ENCODE results near the gene IRF1. TPM values are rescaled to one million over a fixed set of nuclear protein-coding genes. Genes with fewer than 3 reads are reported as not detected.
A peak's percentile ranks its signal among the peaks of the same experiment; 100 is the strongest.

IRF1 gene, protein sequence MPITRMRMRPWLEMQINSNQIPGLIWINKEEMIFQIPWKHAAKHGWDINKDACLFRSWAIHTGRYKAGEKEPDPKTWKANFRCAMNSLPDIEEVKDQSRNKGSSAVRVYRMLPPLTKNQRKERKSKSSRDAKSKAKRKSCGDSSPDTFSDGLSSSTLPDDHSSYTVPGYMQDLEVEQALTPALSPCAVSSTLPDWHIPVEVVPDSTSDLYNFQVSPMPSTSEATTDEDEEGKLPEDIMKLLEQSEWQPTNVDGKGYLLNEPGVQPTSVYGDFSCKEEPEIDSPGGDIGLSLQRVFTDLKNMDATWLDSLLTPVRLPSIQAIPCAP
- 4.5 TPM for polyA plus RNA-seq (2013, experiment 1 of 2)
- 4.1 TPM for polyA plus RNA-seq (2013, experiment 2 of 2)

DNA sequence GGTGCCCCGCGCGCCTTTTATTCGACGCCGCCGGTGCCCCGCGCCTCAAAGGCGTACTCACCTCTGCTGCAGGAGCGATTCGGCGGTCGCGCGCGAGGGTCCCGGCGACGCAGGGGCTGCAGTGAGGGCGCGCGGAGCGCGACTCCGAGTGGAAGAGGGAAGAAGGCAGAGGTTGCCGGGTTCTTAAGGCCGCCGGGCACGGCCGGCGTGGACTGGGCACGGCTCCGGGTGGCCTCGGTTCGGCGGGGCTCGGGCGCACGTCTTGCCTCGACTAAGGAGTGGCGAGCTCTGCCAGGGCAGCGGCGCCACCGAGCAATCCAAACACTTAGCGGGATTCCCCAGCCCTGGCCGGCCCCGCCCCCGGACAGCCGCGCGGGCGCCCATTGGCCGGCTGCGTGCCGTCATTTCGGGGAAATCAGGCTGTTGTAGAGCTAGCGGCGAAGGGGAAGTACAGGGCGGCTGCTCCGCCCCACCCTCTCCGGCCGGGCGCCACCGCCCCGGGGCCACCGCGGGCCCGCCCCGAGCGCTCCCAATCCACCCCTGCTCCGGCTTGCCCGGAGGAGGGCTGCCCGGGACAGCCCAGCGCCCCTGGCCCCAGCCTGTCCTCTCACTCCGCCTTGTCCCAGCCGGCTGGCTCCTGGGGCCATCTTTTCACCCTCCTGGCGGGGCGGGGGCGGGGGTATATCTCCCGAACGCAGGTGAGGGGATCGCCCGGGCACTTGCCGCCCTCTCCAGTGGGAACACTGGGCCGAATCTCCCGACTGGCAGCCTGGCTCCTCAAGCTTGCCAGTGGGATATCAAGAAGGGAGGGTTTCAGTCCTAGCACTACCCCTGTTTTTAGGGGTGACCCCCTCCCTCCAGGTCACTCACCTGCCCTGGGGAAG lies at the start of gene IRF1:
Gene IRF1, minus strand, starts transcription at position 290 of the 884 bp plus-strand sequence. CDS start 1,295 bp downstream, outside the sequence.
- peak; percentile 97 for DNase-seq
- H2BK5ac ChIP-seq (ENCODE audit: low read length), result no peak within 1 kb of the TSS
- peaks cover 7% of the 10 kb centered on the region for H3K4me1 ChIP-seq (ENCODE audit: control insufficient read depth, low read depth, low read length)
- H3K79me1 ChIP-seq (ENCODE audit: low read length), result peaks cover 2% of the 10 kb centered on the region
- H4K5ac ChIP-seq (ENCODE audit: low read length), result no peak within 1 kb of the TSS
- H3K27me3 ChIP-seq (ENCODE audit: insufficient read depth, low read length, poor library complexity), result no peaks in the 10 kb centered on the region
- peak within 1 kb of the TSS; percentile 46 for H3K18ac ChIP-seq (ENCODE audit: low read length)
- no peaks in the 10 kb centered on the region for H3K79me2 ChIP-seq (ENCODE audit: control insufficient read depth, insufficient read depth, low read length)
- no peak within 1 kb of the TSS for H4K8ac ChIP-seq (ENCODE audit: low read depth, low read length)
- peak within 1 kb of the TSS; percentile 87 for H3K4me2 ChIP-seq (ENCODE audit: low read length)
- peak within 1 kb of the TSS; percentile 88 for H3K56ac ChIP-seq (ENCODE audit: low read length)
- H3K36me3 ChIP-seq (ENCODE audit: control insufficient read depth, insufficient read depth, low read length), result peaks cover 5% of the 10 kb centered on the region
- H2BK15ac ChIP-seq (replicated peaks; ENCODE audit: low read depth), result no peak within 1 kb of the TSS
- peak within 1 kb of the TSS; percentile 31 for H3K23ac ChIP-seq (ENCODE audit: low read length)
- no peak within 1 kb of the TSS for H2BK120ac ChIP-seq (ENCODE audit: low read depth, low read length)
- H3K9ac ChIP-seq (ENCODE audit: low read length), result peak within 1 kb of the TSS; percentile 69
- peak within 1 kb of the TSS; percentile 27 for H3K4me3 ChIP-seq (ENCODE audit: low read length)
- H2AK5ac ChIP-seq (ENCODE audit: low read length), result no peak within 1 kb of the TSS
- H3K27ac ChIP-seq (ENCODE audit: low read depth, low read length), result peak within 1 kb of the TSS; percentile 45
- peak within 1 kb of the TSS; percentile 44 for H3K4ac ChIP-seq (ENCODE audit: low read depth, low read length)
- no CpG with 5 or more reads among the region's 87 CpGs for WGBS (ENCODE audit: extremely low coverage, insufficient coverage, low lambda C conversion rate)

DNA sequence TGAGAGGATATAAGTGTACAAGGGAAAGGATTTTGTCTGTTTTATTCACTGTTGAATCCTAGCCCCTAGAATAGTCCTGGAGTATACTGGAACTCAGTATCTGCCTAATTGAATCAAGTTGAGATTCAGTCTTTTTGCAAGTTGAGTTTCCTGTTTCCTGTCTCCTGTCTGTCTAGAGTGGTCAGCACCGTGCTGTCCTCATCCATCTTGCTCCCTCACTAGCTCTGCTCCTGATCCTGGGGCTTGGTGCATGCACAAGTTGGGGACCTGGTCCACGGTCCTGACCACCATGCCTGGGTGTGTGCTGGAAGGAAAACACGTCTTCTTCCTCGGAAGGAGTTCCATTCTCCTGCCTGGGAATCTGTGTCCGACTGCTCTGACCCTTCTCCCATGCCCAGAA lies 49.6 kb upstream of the IRF1 start:
- no peak overlapping the region for H2BK5ac ChIP-seq (ENCODE audit: low read length)

DNA sequence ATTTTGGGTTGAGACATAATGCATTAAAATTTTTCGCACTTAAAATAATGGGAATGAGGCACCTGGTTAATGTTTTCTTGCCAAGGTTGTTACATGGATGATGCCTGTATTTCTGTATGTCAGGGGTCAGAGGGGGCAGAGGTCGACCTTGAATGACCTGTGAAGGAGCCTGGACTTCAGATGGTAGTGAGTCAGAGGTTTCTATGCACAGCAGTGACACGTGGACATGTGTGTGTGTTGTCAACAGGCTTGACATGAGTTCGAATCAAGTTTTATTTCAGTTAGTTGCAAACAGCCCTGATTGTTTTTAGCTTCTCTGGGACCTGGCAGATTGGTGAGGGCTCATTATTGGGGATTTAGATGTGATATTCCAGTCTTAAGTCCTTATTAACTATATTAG lies 49.1 kb upstream of the IRF1 start:
- no peak overlapping the region for H3K27ac ChIP-seq (ENCODE audit: low read depth, low read length)
- H3K4me2 ChIP-seq (ENCODE audit: low read length), result no peak overlapping the region
- no peak overlapping the region for H3K4me3 ChIP-seq (ENCODE audit: low read length)
- no peak overlapping the region for H2AK5ac ChIP-seq (ENCODE audit: low read length)
- H4K8ac ChIP-seq (ENCODE audit: low read depth, low read length), result no peak overlapping the region
- H3K79me2 ChIP-seq (ENCODE audit: control insufficient read depth, insufficient read depth, low read length), result no peaks in the 10 kb centered on the region
- H3K9ac ChIP-seq (ENCODE audit: low read length), result no peak overlapping the region
- H4K5ac ChIP-seq (ENCODE audit: low read length), result no peak overlapping the region
- 100% methylated on average over 1 of the region's 4 CpGs for WGBS (ENCODE audit: extremely low coverage, insufficient coverage, low lambda C conversion rate)
- no peak for DNase-seq
- H3K27me3 ChIP-seq (ENCODE audit: insufficient read depth, low read length, poor library complexity), result no peaks in the 10 kb centered on the region
- no peaks in the 10 kb centered on the region for H3K4me1 ChIP-seq (ENCODE audit: control insufficient read depth, low read depth, low read length)
- no peak overlapping the region for H2BK120ac ChIP-seq (ENCODE audit: low read depth, low read length)
- H2BK15ac ChIP-seq (replicated peaks; ENCODE audit: low read depth), result no peak overlapping the region
- H3K79me1 ChIP-seq (ENCODE audit: low read length), result no peaks in the 10 kb centered on the region
- no peak overlapping the region for H3K4ac ChIP-seq (ENCODE audit: low read depth, low read length)
- H3K23ac ChIP-seq (ENCODE audit: low read length), result no peak overlapping the region
- H3K36me3 ChIP-seq (ENCODE audit: control insufficient read depth, insufficient read depth, low read length), result no peaks in the 10 kb centered on the region
- H3K18ac ChIP-seq (ENCODE audit: low read length), result no peak overlapping the region
- no peak overlapping the region for H3K56ac ChIP-seq (ENCODE audit: low read length)
- H2BK5ac ChIP-seq (ENCODE audit: low read length), result no peak overlapping the region

More for the DNA sequence above, 49.6 kb upstream of the IRF1 start:
- no peak overlapping the region for H3K4me3 ChIP-seq (ENCODE audit: low read length)
- WGBS (ENCODE audit: extremely low coverage, insufficient coverage, low lambda C conversion rate), result no CpG with 5 or more reads among the region's 5 CpGs
- H3K18ac ChIP-seq (ENCODE audit: low read length), result no peak overlapping the region
- no peak overlapping the region for H2AK5ac ChIP-seq (ENCODE audit: low read length)
- no peaks in the 10 kb centered on the region for H3K27me3 ChIP-seq (ENCODE audit: insufficient read depth, low read length, poor library complexity)
- no peaks in the 10 kb centered on the region for H3K36me3 ChIP-seq (ENCODE audit: control insufficient read depth, insufficient read depth, low read length)
- no peak for DNase-seq
- H3K4ac ChIP-seq (ENCODE audit: low read depth, low read length), result no peak overlapping the region
- H4K5ac ChIP-seq (ENCODE audit: low read length), result no peak overlapping the region
- no peak overlapping the region for H3K56ac ChIP-seq (ENCODE audit: low read length)
- H3K27ac ChIP-seq (ENCODE audit: low read depth, low read length), result no peak overlapping the region
- no peak overlapping the region for H2BK15ac ChIP-seq (replicated peaks; ENCODE audit: low read depth)
- no peaks in the 10 kb centered on the region for H3K79me1 ChIP-seq (ENCODE audit: low read length)
- no peak overlapping the region for H3K23ac ChIP-seq (ENCODE audit: low read length)
- no peak overlapping the region for H4K8ac ChIP-seq (ENCODE audit: low read depth, low read length)
- no peaks in the 10 kb centered on the region for H3K79me2 ChIP-seq (ENCODE audit: control insufficient read depth, insufficient read depth, low read length)
- H2BK120ac ChIP-seq (ENCODE audit: low read depth, low read length), result no peak overlapping the region
- no peaks in the 10 kb centered on the region for H3K4me1 ChIP-seq (ENCODE audit: control insufficient read depth, low read depth, low read length)
- no peak overlapping the region for H3K4me2 ChIP-seq (ENCODE audit: low read length)
- no peak overlapping the region for H3K9ac ChIP-seq (ENCODE audit: low read length)

DNA sequence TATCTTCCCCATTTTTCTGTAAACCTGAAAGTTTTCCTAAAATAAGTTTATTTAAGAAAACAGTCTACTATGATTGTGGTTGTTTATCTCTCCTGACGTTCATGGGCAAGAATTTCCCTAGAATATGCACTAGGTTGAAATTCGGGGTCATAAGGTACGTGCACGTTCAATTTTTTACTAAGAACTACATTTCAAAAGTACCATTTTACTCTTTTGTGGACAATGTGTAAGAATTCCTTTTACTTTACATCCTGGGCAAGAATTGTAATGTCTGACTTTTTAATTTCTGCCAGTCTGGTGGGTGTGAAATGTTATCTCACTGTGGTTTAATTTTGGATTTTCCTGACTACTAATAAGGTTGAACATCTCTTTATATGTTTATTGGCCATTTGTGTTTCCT lies 40.4 kb upstream of the IRF1 start:
- no peak for DNase-seq
- no peak overlapping the region for H2AK5ac ChIP-seq (ENCODE audit: low read length)
- H3K27ac ChIP-seq (ENCODE audit: low read depth, low read length), result no peak overlapping the region
- no peak overlapping the region for H3K23ac ChIP-seq (ENCODE audit: low read length)
- H3K4me3 ChIP-seq (ENCODE audit: low read length), result no peak overlapping the region
- H3K79me1 ChIP-seq (ENCODE audit: low read length), result no peaks in the 10 kb centered on the region
- H3K79me2 ChIP-seq (ENCODE audit: control insufficient read depth, insufficient read depth, low read length), result no peaks in the 10 kb centered on the region
- H4K8ac ChIP-seq (ENCODE audit: low read depth, low read length), result no peak overlapping the region
- H3K4ac ChIP-seq (ENCODE audit: low read depth, low read length), result no peak overlapping the region
- H2BK120ac ChIP-seq (ENCODE audit: low read depth, low read length), result no peak overlapping the region
- no peak overlapping the region for H3K9ac ChIP-seq (ENCODE audit: low read length)
- no peaks in the 10 kb centered on the region for H3K4me1 ChIP-seq (ENCODE audit: control insufficient read depth, low read depth, low read length)
- H2BK15ac ChIP-seq (replicated peaks; ENCODE audit: low read depth), result no peak overlapping the region
- no peaks in the 10 kb centered on the region for H3K36me3 ChIP-seq (ENCODE audit: control insufficient read depth, insufficient read depth, low read length)
- H3K27me3 ChIP-seq (ENCODE audit: insufficient read depth, low read length, poor library complexity), result no peaks in the 10 kb centered on the region
- no peak overlapping the region for H3K18ac ChIP-seq (ENCODE audit: low read length)
- no peak overlapping the region for H4K5ac ChIP-seq (ENCODE audit: low read length)
- no CpG with 5 or more reads among the region's 4 CpGs for WGBS (ENCODE audit: extremely low coverage, insufficient coverage, low lambda C conversion rate)
- no peak overlapping the region for H3K56ac ChIP-seq (ENCODE audit: low read length)
- H2BK5ac ChIP-seq (ENCODE audit: low read length), result no peak overlapping the region
- no peak overlapping the region for H3K4me2 ChIP-seq (ENCODE audit: low read length)

DNA sequence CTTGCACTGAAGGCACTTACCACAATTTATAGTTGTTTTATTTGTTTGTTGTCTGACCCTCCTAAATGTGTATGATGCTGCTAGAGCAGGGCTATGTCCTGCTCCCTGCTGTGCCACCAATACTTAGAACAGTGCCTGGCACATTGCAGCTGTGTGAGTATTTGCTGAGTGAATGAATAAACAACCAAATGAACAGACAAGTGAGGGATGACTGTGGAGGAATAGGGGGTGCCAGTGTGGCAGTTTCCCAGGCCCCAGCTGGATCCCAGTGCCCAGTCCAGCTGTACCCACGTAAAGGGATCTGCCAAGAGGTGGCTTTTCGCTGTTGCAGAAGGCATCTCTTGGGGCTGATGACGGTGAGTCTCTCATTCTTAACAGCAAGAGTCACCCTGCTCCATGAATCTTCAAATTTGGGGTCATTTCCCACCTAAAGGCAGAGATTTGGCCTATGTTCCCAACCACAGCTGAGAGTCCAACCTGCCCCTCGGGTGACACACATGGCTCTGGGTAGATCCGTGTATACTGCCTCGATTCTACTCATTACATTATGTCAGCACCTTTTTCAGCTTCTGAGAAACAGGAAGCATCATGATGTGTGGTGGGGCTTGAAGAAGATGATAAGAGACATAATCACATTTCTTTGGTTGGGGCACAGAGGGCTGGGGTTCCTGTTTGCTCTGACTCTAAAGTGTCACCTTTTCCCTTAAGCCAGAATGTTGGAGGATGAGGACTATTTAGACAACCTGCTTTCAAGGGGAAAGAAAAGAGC lies 38.5 kb upstream of the IRF1 start:
- no peak overlapping the region for H3K23ac ChIP-seq (ENCODE audit: low read length)
- WGBS (ENCODE audit: extremely low coverage, insufficient coverage, low lambda C conversion rate), result no CpG with 5 or more reads among the region's 6 CpGs
- H3K9ac ChIP-seq (ENCODE audit: low read length), result no peak overlapping the region

More for the DNA sequence above, 38.5 kb upstream of the IRF1 start:
- Histone ChIP-seq H3K79me2 (ENCODE audit: control insufficient read depth, insufficient read depth, low read length) (no peaks in the 10 kb centered on the region), H2AK5ac (ENCODE audit: low read length) (no peak overlapping the region), H2BK15ac (replicated peaks; ENCODE audit: low read depth) (no peak overlapping the region), H4K8ac (ENCODE audit: low read depth, low read length) (no peak overlapping the region), H3K27me3 (ENCODE audit: insufficient read depth, low read length, poor library complexity) (no peaks in the 10 kb centered on the region), H3K56ac (ENCODE audit: low read length) (no peak overlapping the region), H3K79me1 (ENCODE audit: low read length) (no peaks in the 10 kb centered on the region), H3K27ac (ENCODE audit: low read depth, low read length) (no peak overlapping the region), H2BK120ac (ENCODE audit: low read depth, low read length) (no peak overlapping the region), H3K36me3 (ENCODE audit: control insufficient read depth, insufficient read depth, low read length) (no peaks in the 10 kb centered on the region), H4K5ac (ENCODE audit: low read length) (no peak overlapping the region), H3K4me1 (ENCODE audit: control insufficient read depth, low read depth, low read length) (no peaks in the 10 kb centered on the region), H3K4ac (ENCODE audit: low read depth, low read length) (no peak overlapping the region), H2BK5ac (ENCODE audit: low read length) (no peak overlapping the region), H3K18ac (ENCODE audit: low read length) (no peak overlapping the region), H3K4me2 (ENCODE audit: low read length) (no peak overlapping the region), H3K4me3 (ENCODE audit: low read length) (no peak overlapping the region)
- DNase-seq, result no peak
